NCI-H748 (cell line): ENCODE measurements around the gene FCF1.
"Not testable (repeated sequence)": the region's sequence is repeated elsewhere in the genome, so short reads cannot be mapped to it uniquely, and the experiment has no call there.

Source experiments
- DNase-seq: peaks from one replicate; lab custom pipeline; 2025; ENCODE audit not compliant: unreplicated experiment; lab: John Stamatoyannopoulos, UW

The FCF1 gene

GRCh38 chr14:74698465-74698864 lies 14.5 kb upstream of the FCF1 start:
- no peak for DNase-seq

DNA sequence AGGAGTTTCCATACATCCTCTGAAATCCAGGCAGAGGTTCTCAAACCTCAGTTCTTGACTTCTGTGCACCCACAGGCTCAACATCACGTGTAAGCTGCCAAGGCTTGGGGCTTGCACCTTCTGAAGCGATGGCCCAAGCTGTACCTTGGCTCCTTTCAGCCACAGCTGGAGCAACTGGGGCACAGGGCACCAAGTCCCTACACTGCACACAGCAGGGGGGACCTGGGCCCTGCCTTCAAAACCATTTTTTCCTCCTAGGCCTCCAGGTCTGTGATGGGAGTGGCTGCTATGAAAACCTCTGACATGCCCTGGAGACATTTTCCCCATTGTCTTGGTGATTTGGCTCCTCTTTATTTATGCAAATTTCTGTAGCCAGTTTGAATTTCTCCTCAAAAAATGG lies 10.7 kb upstream of the FCF1 start:
- DNase-seq, result no peak

DNA sequence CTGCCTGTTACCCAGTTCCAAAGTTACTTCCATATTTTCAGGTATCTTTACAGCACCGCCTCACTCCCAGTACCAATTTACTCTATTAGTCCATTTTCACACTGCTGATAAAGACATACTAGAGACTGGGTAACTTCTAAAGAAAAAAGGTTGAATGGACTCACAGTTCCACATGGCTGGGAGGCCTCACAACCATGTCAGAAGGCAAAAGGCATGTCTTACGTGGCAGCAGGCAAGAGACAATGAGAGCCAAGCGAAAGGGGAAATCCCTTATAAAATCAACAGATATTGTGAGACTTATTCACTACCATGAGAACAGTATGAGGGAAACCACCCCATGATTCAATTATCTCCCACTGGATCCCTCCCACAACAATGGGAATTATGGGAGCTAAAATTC lies 9.9 kb upstream of the FCF1 start:
- DNase-seq, result no peak

- DNase-seq, result no peak
Observed at GRCh38 chr14:74704656-74705055, 8.3 kb upstream of the FCF1 start.

GRCh38 chr14:74705613-74706500 lies 7.1 kb upstream of the FCF1 start:
- no peak for DNase-seq

DNA sequence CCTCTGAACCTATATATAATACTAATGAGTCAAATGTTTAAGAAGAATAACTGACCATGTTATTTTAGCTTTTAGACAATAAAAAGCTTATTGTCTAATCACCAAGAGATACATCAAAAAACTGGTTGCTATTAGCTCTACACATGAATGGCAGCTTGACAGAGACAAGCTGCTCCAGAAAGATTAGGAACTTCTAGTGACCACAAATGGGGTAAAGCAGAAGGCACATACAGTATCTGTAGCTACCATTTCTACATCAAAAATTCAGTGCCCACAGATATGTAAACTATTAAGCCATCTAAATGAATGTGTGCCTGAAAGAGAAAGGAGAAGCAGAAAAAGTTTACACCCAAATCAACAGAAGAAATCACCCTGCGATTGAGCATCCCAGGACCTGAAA lies 2.5 kb upstream of the FCF1 start:
- DNase-seq, result no peak

- DNase-seq, result no peak
Observed at GRCh38 chr14:74711651-74712050, 1.3 kb upstream of the FCF1 start.

DNA sequence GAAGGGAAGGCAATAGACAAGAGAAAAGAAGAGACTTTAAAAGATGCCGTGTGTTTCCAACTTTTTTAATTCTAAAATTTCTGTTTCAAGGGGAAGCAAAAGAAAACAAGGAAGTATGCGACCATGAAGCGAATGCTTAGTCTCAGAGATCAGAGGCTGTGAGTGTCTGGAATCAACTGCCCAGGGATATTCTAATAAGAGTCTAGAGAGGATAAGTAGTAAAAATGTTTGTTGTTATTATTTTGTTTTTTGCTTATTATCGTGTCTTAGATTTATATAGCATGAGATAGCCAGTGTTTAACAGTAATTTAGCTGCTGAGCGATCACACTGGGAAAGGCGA lies 421 bp downstream of the FCF1 start:
- DNase-seq, result no peak

DNA sequence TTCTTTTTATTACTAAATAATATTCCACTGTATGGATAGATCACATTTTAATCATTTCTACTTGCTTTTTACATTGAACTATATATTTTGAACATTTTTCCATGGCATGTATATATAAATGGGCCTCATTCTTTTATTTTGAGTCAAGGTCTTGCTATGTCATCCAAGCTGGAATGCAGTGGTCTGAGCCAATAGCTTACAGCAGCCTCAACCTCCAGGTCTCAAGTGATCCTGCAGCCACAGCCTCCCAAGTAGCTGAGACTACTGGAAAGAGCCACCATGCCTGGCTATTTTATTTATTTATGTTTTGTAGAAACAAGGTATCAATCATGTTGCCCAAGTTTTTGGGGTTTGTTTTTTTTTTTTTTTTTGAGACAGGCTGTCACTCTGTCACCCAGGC lies 7.6 kb downstream of the FCF1 start:
- no peak for DNase-seq

GRCh38 chr14:74723134-74723533 lies 10.2 kb downstream of the FCF1 start:
- no peak for DNase-seq

- DNase-seq, result no peak
Observed at GRCh38 chr14:74732387-74732786, 19.4 kb downstream of the FCF1 start.

GRCh38 chr14:74733221-74733620 lies 20.3 kb downstream of the FCF1 start:
- DNase-seq, result no peak

DNA sequence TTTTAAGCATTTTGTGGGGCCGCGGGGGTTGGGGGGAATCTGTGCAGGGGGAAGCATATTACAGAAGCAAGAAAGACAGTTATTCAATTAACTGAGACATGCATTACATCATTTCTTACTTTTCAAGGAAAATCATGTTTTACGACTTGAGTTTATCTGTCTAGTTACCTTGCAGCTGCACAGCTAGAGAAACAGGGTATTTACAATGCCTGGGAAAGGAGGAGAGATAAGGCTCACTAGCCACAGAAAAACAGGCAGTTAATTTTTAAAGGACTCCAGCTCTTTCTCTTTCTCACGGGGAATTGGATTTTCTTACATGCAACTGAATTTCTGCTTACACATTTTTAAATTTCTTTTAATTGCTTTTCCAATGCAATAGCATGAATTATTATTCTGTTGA lies 22.2 kb downstream of the FCF1 start:
- no peak for DNase-seq

DNA sequence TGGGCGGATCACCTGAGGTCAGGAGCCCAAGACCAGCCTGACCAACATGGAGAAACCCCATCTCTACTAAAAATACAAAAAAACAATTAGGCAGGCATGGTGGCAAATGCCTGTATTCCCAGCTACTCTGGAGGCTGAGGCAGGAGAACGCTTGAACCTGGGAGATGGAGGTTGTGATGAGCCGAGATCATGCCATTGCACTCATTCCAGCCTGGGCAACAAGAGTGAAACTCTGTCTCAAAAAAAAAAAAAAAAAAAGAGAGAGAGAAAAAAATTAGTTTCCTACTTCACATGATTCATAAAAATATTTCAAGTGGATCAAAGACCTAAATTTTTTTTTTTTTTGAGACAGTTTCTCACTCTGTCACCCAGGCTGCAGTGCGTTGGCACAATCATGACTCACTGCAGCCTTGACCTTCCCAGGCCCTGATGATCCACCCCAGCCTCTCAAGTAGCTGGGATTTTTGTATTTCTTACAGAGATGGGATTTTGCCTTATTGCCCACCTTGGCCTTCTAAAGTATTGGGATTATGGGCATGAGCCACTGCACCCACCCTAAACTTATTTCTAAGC lies 24.9 kb downstream of the FCF1 start:
- DNase-seq, result no peak

- DNase-seq, result no peak
Observed at GRCh38 chr14:74739293-74740030, 26.5 kb downstream of the FCF1 start.

- no peak for DNase-seq
Observed at GRCh38 chr14:74747237-74747636, 34.3 kb downstream of the FCF1 start.

- DNase-seq, result no peak
Observed at GRCh38 chr14:74754157-74754556, 41.2 kb downstream of the FCF1 start.

- DNase-seq, result no peak
Observed at GRCh38 chr14:74754899-74755298, 42.0 kb downstream of the FCF1 start.

DNA sequence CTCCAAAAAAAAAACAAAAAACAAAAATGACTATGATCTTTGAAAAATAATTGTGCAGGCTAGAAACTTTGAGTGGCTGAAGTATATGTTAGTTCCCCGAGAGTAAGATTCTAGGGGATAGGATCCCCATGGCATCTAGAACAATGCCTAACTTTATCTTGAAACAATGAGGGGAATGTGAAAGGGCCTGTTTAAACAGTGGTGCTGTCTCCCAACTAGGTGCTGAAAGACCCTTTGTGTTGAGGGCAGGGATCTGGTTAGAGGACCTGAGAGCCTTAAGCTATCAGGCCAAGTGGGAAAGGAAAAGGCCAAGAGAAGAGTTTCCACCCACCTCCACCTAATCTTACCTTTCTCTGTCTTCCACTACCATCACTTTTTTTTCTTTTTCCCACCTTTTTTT lies 43.4 kb downstream of the FCF1 start:
- DNase-seq, result no peak

GRCh38 chr14:74758505-74758904 lies 45.6 kb downstream of the FCF1 start:
- DNase-seq, result not testable (repeated sequence)

DNA sequence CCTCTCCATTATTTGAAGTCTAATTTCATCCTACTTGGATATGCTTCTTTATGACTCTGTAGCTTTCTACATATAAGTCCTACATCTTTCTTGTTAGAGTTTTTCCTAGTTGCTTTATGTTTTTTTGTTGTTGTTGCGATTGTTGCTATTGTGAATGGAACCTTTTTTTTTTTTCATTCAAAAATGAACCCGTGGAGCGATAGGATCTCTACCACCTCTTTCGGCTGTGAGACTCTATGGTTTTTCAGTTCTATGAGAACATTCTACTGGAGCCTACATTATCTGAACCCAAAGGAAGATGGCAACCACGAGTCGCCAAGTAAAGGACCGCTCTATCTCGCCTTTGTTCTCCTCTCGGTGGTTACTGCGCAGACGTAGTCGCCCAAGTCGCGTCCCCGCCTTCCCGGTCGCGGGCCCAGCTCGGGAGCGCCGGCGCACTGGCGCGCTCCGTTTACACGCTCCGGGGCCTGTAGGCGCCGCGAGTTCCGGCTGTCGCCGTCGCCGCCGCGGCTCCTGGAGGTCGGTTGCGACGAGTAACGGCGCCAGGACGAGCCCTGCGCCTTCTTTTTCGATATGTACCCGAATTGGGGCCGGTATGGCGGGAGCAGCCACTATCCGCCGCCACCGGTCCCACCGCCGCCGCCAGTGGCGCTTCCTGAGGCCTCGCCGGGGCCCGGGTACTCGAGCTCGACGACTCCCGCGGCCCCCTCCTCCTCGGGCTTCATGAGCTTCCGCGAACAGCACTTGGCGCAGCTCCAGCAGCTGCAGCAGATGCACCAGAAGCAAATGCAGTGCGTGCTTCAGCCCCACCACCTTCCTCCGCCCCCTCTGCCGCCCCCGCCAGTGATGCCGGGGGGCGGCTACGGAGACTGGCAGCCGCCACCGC lies 50.2 kb downstream of the FCF1 start, which contains the start of gene YLPM1:
Gene YLPM1, plus strand, starts transcription at position 400 of the 886 bp plus-strand sequence. Its CDS starts 174 bp downstream, at position 574.
- DNase-seq, result peak; percentile 98
